H1 (cell line): ENCODE data around the gene MDFIC. TPM values are rescaled to one million over a fixed set of nuclear protein-coding genes. Genes with fewer than 3 reads are reported as not detected.

ENCODE experiments used
- CTCF ChIA-PET: fragments of 300-600 bp; sonication (Branson Sonifier 250); formaldehyde crosslinking; loops from one replicate; lab custom pipeline; 2021; ENCODE audit not compliant: partially characterized antibody; lab: Charles Lee
- POLR2A ChIA-PET: fragments of 300-600 bp; sonication (Branson Sonifier 250); formaldehyde crosslinking; loops from one replicate; lab custom pipeline; 2021; ENCODE audit warnings: inconsistent platforms; ENCODE audit not compliant: partially characterized antibody; lab: Charles Lee
- DNase-seq, 2 experiments: peaks; one replicate each; pipeline versions ENCODE4 v3.0.0 to v3.0.0-alpha.2; 2010 to 2022; ENCODE audit warnings: low spot score in 2 of 2, low read depth in 1 of 2, mixed read lengths in 1 of 2
- FAIRE-seq: peaks from 2 replicates; lab custom pipeline; 2011; peaks lifted over from hg19 to GRCh38; lab: Jason Lieb, UNC
- H2AFZ ChIP-seq: 2 replicates; pipeline ENCODE4 v1.8.1; 2012; ENCODE audit warnings: low read length, inconsistent platforms
- H2AK5ac ChIP-seq: 2 replicates; pipeline ENCODE4 v1.6.1; 2013; ENCODE audit warnings: low read depth, low read length
- H2BK120ac ChIP-seq: replicated peaks from 2 replicates; pipeline ENCODE3; 2013; ENCODE audit warnings: low read depth, low read length, inconsistent platforms
- H2BK12ac ChIP-seq: 2 replicates; pipeline ENCODE4 v1.6.1; 2013; ENCODE audit warnings: low read depth, low read length
- H2BK15ac ChIP-seq: 2 replicates; pipeline ENCODE4 v1.6.1; 2013; ENCODE audit warnings: low read length
- H2BK20ac ChIP-seq: 2 replicates; pipeline ENCODE4 v1.6.1; 2013; ENCODE audit warnings: low read length
- H2BK5ac ChIP-seq: 2 replicates; pipeline ENCODE4 v1.6.1; 2013; ENCODE audit warnings: low read depth, low read length
- H3K14ac ChIP-seq: 2 replicates; pipeline ENCODE4 v1.6.1; 2013; ENCODE audit warnings: inconsistent platforms; ENCODE audit not compliant: insufficient read length
- H3K18ac ChIP-seq: 2 replicates; pipeline ENCODE4 v1.6.1; 2013; ENCODE audit warnings: low read length; ENCODE audit errors: extremely low read depth
- H3K23ac ChIP-seq: 2 replicates; pipeline ENCODE4 v1.6.1; 2013; ENCODE audit warnings: inconsistent platforms; ENCODE audit not compliant: insufficient read length
- H3K23me2 ChIP-seq: 2 replicates; pipeline ENCODE4 v1.6.1; 2013; ENCODE audit warnings: low read depth, low read length
- H3K27ac ChIP-seq: 2 replicates; pipeline ENCODE4 v1.6.1; 2011; ENCODE audit warnings: low read depth, low read length, inconsistent platforms
- H3K27me3 ChIP-seq, 4 experiments: replicated peaks in 1 of 4; 1 replicate in 1 of 4; 2 replicates in 3 of 4; pipeline versions ENCODE4 v1.6.1 to v1.8.1; 2011 to 2013; ENCODE audit warnings: low read length in 3 of 4, mild to moderate bottlenecking in 3 of 4, inconsistent platforms in 2 of 4, mixed read lengths in 2 of 4, moderate library complexity in 1 of 4; ENCODE audit not compliant: control insufficient read depth in 3 of 4, insufficient read depth in 3 of 4; ENCODE audit errors: extremely low read depth in 1 of 4
- H3K36me3 ChIP-seq, 4 experiments: 2 replicates each; pipeline versions ENCODE4 v1.6.1 to v1.8.1; 2011 to 2013; ENCODE audit warnings: mild to moderate bottlenecking in 4 of 4, low read length in 3 of 4, moderate library complexity in 2 of 4, control low read depth in 1 of 4, inconsistent platforms in 1 of 4; ENCODE audit not compliant: insufficient read depth in 4 of 4, control insufficient read depth in 2 of 4
- H3K4ac ChIP-seq: replicated peaks from 2 replicates; pipeline ENCODE3; 2013; ENCODE audit warnings: low read length, low read depth, mixed read lengths, inconsistent platforms; ENCODE audit not compliant: insufficient read length
- H3K4me1 ChIP-seq, 4 experiments: replicated peaks in 1 of 4; 1 replicate in 1 of 4; 2 replicates in 3 of 4; pipeline versions ENCODE4 v1.6.1 to v1.8.1; 2011 to 2013; ENCODE audit warnings: low read length in 3 of 4, inconsistent platforms in 2 of 4, mixed read lengths in 1 of 4; ENCODE audit not compliant: insufficient read depth in 4 of 4, control insufficient read depth in 3 of 4
- H3K4me2 ChIP-seq, 2 experiments: 2 replicates each; pipeline versions ENCODE4 v1.6.1 to v1.8.1; 2011 to 2013; ENCODE audit warnings: low read depth in 2 of 2, low read length in 2 of 2, control low read depth in 1 of 2, inconsistent platforms in 1 of 2, mild to moderate bottlenecking in 1 of 2; ENCODE audit not compliant: insufficient read depth in 1 of 2
- H3K4me3 ChIP-seq, 4 experiments: fragments of 200-600, 300-600 bp in 1 of 4; sonication (generic), shearing (Covaris generic), sonication (Bioruptor Twin) in 1 of 4; 2 replicates each; pipeline versions ENCODE4 v1.5.1 to v1.8.1; 2011 to 2016; ENCODE audit warnings: low read length in 4 of 4, low read depth in 3 of 4, control low read depth in 2 of 4, inconsistent platforms in 2 of 4, mild to moderate bottlenecking in 2 of 4, mixed read lengths in 1 of 4, moderate library complexity in 1 of 4; ENCODE audit not compliant: insufficient read depth in 2 of 4; ENCODE audit errors: extremely low read depth in 1 of 4
- H3K56ac ChIP-seq: replicated peaks from 2 replicates; pipeline ENCODE3; 2013; ENCODE audit warnings: low read depth, mild to moderate bottlenecking, mixed read lengths, low read length, inconsistent platforms; ENCODE audit not compliant: insufficient read length
- H3K79me1 ChIP-seq: 2 replicates; pipeline ENCODE4 v1.6.1; 2013; ENCODE audit warnings: low read depth, low read length, control low read depth
- H3K79me2 ChIP-seq, 2 experiments: 2 replicates each; pipeline versions ENCODE4 v1.6.1 to v1.8.1; 2012 to 2013; ENCODE audit warnings: low read length in 2 of 2, mild to moderate bottlenecking in 2 of 2, inconsistent platforms in 1 of 2; ENCODE audit not compliant: insufficient read depth in 2 of 2, control insufficient read depth in 1 of 2
- H3K9ac ChIP-seq, 4 experiments: replicated peaks in 1 of 4; 1 replicate in 1 of 4; 2 replicates in 3 of 4; pipeline versions ENCODE4 v1.6.1 to v1.8.1; 2011 to 2013; ENCODE audit warnings: low read depth in 3 of 4, low read length in 3 of 4, control low read depth in 2 of 4, mild to moderate bottlenecking in 2 of 4, moderate library complexity in 2 of 4, inconsistent platforms in 1 of 4; ENCODE audit errors: extremely low read depth in 1 of 4
- H3K9me3 ChIP-seq, 2 experiments: 2 replicates each; pipeline versions ENCODE4 v1.6.1 to v1.8.1; 2012 to 2013; ENCODE audit warnings: mild to moderate bottlenecking in 2 of 2, moderate library complexity in 2 of 2, control low read depth in 1 of 2, inconsistent platforms in 1 of 2, low read depth in 1 of 2, low read length in 1 of 2, mixed read lengths in 1 of 2; ENCODE audit not compliant: insufficient read depth in 2 of 2
- H4K20me1 ChIP-seq, 2 experiments: replicated peaks in 1 of 2; 2 replicates each; pipeline versions ENCODE3 to v1.8.1; 2011 to 2013; ENCODE audit warnings: inconsistent platforms in 2 of 2, low read length in 2 of 2, mild to moderate bottlenecking in 1 of 2; ENCODE audit not compliant: insufficient read depth in 2 of 2, control insufficient read depth in 1 of 2
- H4K5ac ChIP-seq: 2 replicates; pipeline ENCODE4 v1.6.1; 2013; ENCODE audit warnings: low read length, low read depth, mixed read lengths, inconsistent platforms; ENCODE audit not compliant: insufficient read length
- H4K8ac ChIP-seq: 2 replicates; pipeline ENCODE4 v1.8.0; 2013; ENCODE audit warnings: mild to moderate bottlenecking, moderate library complexity, low read length, inconsistent platforms; ENCODE audit not compliant: insufficient read depth; ENCODE audit errors: extremely low read depth
- H4K91ac ChIP-seq: replicated peaks from 2 replicates; pipeline ENCODE3; 2013; ENCODE audit warnings: low read length, mixed read lengths, inconsistent platforms; ENCODE audit not compliant: insufficient read length
- ATF2 ChIP-seq: IDR thresholded peaks from 2 replicates; pipeline ENCODE4 v1.6.1; 2012; ENCODE audit warnings: low read length, inconsistent platforms
- ATF3 ChIP-seq: IDR thresholded peaks from 2 replicates; pipeline ENCODE4 v1.6.1; 2011; ENCODE audit warnings: low read depth, mild to moderate bottlenecking, low read length; ENCODE audit not compliant: insufficient read depth
- EP300 ChIP-seq, 2 experiments: IDR thresholded peaks; 1 replicate in 1 of 2; 2 replicates in 1 of 2; pipeline ENCODE4 v1.6.1; 2011 to 2012; ENCODE audit warnings: low read depth in 2 of 2, low read length in 2 of 2, mild to moderate bottlenecking in 2 of 2, borderline replicate concordance in 1 of 2, inconsistent platforms in 1 of 2, moderate library complexity in 1 of 2
- HDAC2 ChIP-seq, 2 experiments: fragments of 300-600 bp in 1 of 2; sonication (generic) in 1 of 2; IDR thresholded peaks; 2 replicates each; pipeline ENCODE4 v1.6.1; 2011 to 2012; ENCODE audit warnings: low read depth in 2 of 2, low read length in 2 of 2, mild to moderate bottlenecking in 2 of 2, moderate library complexity in 2 of 2, borderline replicate concordance in 1 of 2, inconsistent platforms in 1 of 2
- JUND ChIP-seq: IDR thresholded peaks from 2 replicates; pipeline ENCODE4 v1.6.1; 2011; ENCODE audit warnings: mild to moderate bottlenecking, improper control_type of control experiment, low read length
- SIN3A ChIP-seq, 2 experiments: IDR thresholded peaks in 1 of 2; conservative IDR thresholded peaks in 1 of 2; 2 replicates each; pipeline ENCODE4 v1.6.1; 2011 to 2012; ENCODE audit warnings: low read length in 2 of 2, improper control_type of control experiment in 1 of 2, low read depth in 1 of 2, mild to moderate bottlenecking in 1 of 2
- SRF ChIP-seq: IDR thresholded peaks from 2 replicates; pipeline ENCODE4 v1.6.1; 2011; ENCODE audit warnings: mild to moderate bottlenecking, low read depth, low read length, moderate library complexity
- SUZ12 ChIP-seq: fragments of 200-600 bp; sonication (generic); IDR thresholded peaks from 2 replicates; pipeline ENCODE4 v1.6.1; 2012; ENCODE audit warnings: mild to moderate bottlenecking, inconsistent platforms, low read length, moderate library complexity, mixed read lengths
- ZNF274 ChIP-seq: IDR thresholded peaks from 2 replicates; pipeline ENCODE4 v1.7.0; 2012; ENCODE audit warnings: low read length, borderline replicate concordance; ENCODE audit errors: extremely low read depth
- polyA plus RNA-seq, 7 experiments: library from polyadenylated mRNA; depleted of rRNA in 3 of 7; stranded (reverse) in 5 of 7; unstranded in 2 of 7; fragments of >200 nt in 5 of 7; fragments of 200-250 nt in 2 of 7; gene quantifications; 1 replicate in 5 of 7; 2 replicates in 1 of 7; 4 replicates in 1 of 7; pipeline versions ENCODE4 v1.2.1 to v1.2.3, GENCODE V29; 2011 to 2013; ENCODE audit warnings: missing spikeins in 2 of 7, mixed read lengths in 2 of 7
- total RNA-seq: library from RNA; stranded (reverse); fragmentation: NEBNext Ultra II Directional; extraction: Animal tissue kit (Norgen Biotek cat#: 25700); gene quantifications from 2 replicates; pipeline ENCODE4 v1.2.1, GENCODE V29; 2021

Gene MDFIC
- total and polyA plus RNA-seq, 2 of the 8 experiments (the other 6 are each of a cell fraction or from before 2014, with no cell fraction given), result 2.3 to 11.4 TPM

- H4K5ac ChIP-seq, result no peak overlapping the region
- H2BK5ac ChIP-seq, result no peak overlapping the region
- H3K27me3 ChIP-seq, result no peaks in the 10 kb centered on the region
- no peak overlapping the region for H2BK20ac ChIP-seq
- peaks cover 0 to 3% (median 0%) of the 10 kb centered on the region in 4 experiments; a peak in 1 of 7 replicates for H3K4me1 ChIP-seq
- no peak overlapping the region for H3K56ac ChIP-seq
- H3K79me2 ChIP-seq, result no peaks in the 10 kb centered on the region
- H2AK5ac ChIP-seq, result no peak overlapping the region
- no peak overlapping the region for H3K4me3 ChIP-seq
- FAIRE-seq (no peak), DNase-seq (no peak)
- H3K79me1 ChIP-seq, result no peaks in the 10 kb centered on the region
- no peak overlapping the region for H3K14ac ChIP-seq
- no peak overlapping the region for H2BK15ac ChIP-seq
- H3K4me2 ChIP-seq, result no peak overlapping the region
- TF ChIP-seq ATF3 (no peak), SUZ12 (no peak), JUND (no peak), SIN3A (conservative IDR thresholded peaks at IDR 0.05 in 1 of 2, IDR thresholded peaks at IDR 0.05 in 1 of 2; ENCODE audit: low read depth in 1 of 2, low read length in 2 of 2) (no peak), EP300 (IDR thresholded peaks at IDR 0.05; ENCODE audit: borderline replicate concordance in 1 of 2, low read depth in 2 of 2, low read length in 2 of 2) (no peak), ATF2 (no peak), SRF (no peak), ZNF274 (no peak), HDAC2 (IDR thresholded peaks at IDR 0.05; ENCODE audit: borderline replicate concordance in 1 of 2, low read depth in 2 of 2, low read length in 2 of 2) (no peak)
- H3K36me3 ChIP-seq, result no peaks in the 10 kb centered on the region
- H2BK120ac ChIP-seq, result no peak overlapping the region
- H2BK12ac ChIP-seq, result no peak overlapping the region
- H3K23ac ChIP-seq, result no peak overlapping the region
- ChIA-PET CTCF (no interaction called here), POLR2A (no interaction called here)
- no peak overlapping the region for H3K4ac ChIP-seq
- H3K9me3 ChIP-seq, result no peaks in the 10 kb centered on the region; a peak in 1 of 4 replicates
- H3K23me2 ChIP-seq, result no peaks in the 10 kb centered on the region
- H4K20me1 ChIP-seq, result no peaks in the 10 kb centered on the region
- no peak overlapping the region for H4K91ac ChIP-seq
- no peak overlapping the region for H2AFZ ChIP-seq
- no peak overlapping the region for H3K27ac ChIP-seq
- H3K9ac ChIP-seq, result no peak overlapping the region
- no peak overlapping the region for H3K18ac ChIP-seq
- no peak overlapping the region for H4K8ac ChIP-seq
These were observed 137.4 kb downstream of the MDFIC start for GRCh38 chr7:115059321-115059720.
